ENCODE results near the gene SGTA.

The SGTA gene

GRCh38 chr19:2765376-2765775, 17.7 kb downstream of the SGTA start:
- Histone ChIP-seq H3K9me3 (ENCODE audit: severe bottlenecking) (no peaks in the 10 kb centered on the region), H3K36me3 (peaks cover 86% of the 10 kb centered on the region), H3K4me3 (ENCODE audit: low read depth, low read length) (no peak overlapping the region), H3K27ac (no peak overlapping the region), H3K27me3 (ENCODE audit: insufficient read depth, low read depth, severe bottlenecking) (no peaks in the 10 kb centered on the region)
- no peak for TF ChIP-seq CTCF (IDR thresholded peaks at IDR 0.05; ENCODE audit: low read depth, low read length)
- no peak for DNase-seq

- no peak for DNase-seq
- no peak for TF ChIP-seq CTCF (IDR thresholded peaks at IDR 0.05; ENCODE audit: low read depth, low read length)
- Histone ChIP-seq H3K4me3 (ENCODE audit: low read depth, low read length) (no peak overlapping the region), H3K36me3 (peaks cover 86% of the 10 kb centered on the region), H3K9me3 (ENCODE audit: severe bottlenecking) (no peaks in the 10 kb centered on the region), H3K27ac (no peak overlapping the region), H3K27me3 (ENCODE audit: insufficient read depth, low read depth, severe bottlenecking) (no peaks in the 10 kb centered on the region)
These were observed 18.1 kb downstream of the SGTA start for GRCh38 chr19:2764945-2765344.

GRCh38 chr19:2763687-2764086, 19.4 kb downstream of the SGTA start:
- no peaks in the 10 kb centered on the region for H3K9me3 ChIP-seq (ENCODE audit: severe bottlenecking)
- no peak for DNase-seq
- H3K36me3 ChIP-seq: peaks cover 93% of the 10 kb centered on the region
- H3K4me3 ChIP-seq (ENCODE audit: low read depth, low read length): no peak overlapping the region
- TF ChIP-seq CTCF (IDR thresholded peaks at IDR 0.05; ENCODE audit: low read depth, low read length): no peak
- no peaks in the 10 kb centered on the region for H3K27me3 ChIP-seq (ENCODE audit: insufficient read depth, low read depth, severe bottlenecking)
- H3K27ac ChIP-seq: no peak overlapping the region

- Histone ChIP-seq H3K36me3 (peaks cover 90% of the 10 kb centered on the region), H3K27me3 (ENCODE audit: insufficient read depth, low read depth, severe bottlenecking) (no peaks in the 10 kb centered on the region), H3K27ac (no peak overlapping the region), H3K9me3 (ENCODE audit: severe bottlenecking) (no peaks in the 10 kb centered on the region), H3K4me3 (ENCODE audit: low read depth, low read length) (no peak overlapping the region)
- no peak for TF ChIP-seq CTCF (IDR thresholded peaks at IDR 0.05; ENCODE audit: low read depth, low read length)
- DNase-seq: no peak
These were observed 20.1 kb downstream of the SGTA start for GRCh38 chr19:2762783-2763496.

GRCh38 chr19:2761876-2762782, 20.9 kb downstream of the SGTA start:
- no peak overlapping the region for H3K4me3 ChIP-seq (ENCODE audit: low read depth, low read length)
- TF ChIP-seq CTCF (IDR thresholded peaks at IDR 0.05; ENCODE audit: low read depth, low read length): no peak
- no peak overlapping the region for H3K27ac ChIP-seq
- peaks cover 88% of the 10 kb centered on the region for H3K36me3 ChIP-seq
- no peaks in the 10 kb centered on the region for H3K27me3 ChIP-seq (ENCODE audit: insufficient read depth, low read depth, severe bottlenecking)
- H3K9me3 ChIP-seq (ENCODE audit: severe bottlenecking): no peaks in the 10 kb centered on the region
- DNase-seq: no peak

All from WERI-Rb-1 (cell line).